ENCODE measurements around the gene MRPS6. TPM values are rescaled to one million over a fixed set of nuclear protein-coding genes. Genes with fewer than 3 reads are reported as not detected.
A peak's percentile ranks its signal among the peaks of the same experiment; 100 is the strongest.

Gene MRPS6
- 12.0 and 14.2 TPM in 2 replicates for total RNA-seq

- FAIRE-seq = no peak
- peak; percentile 51 for DNase-seq (ENCODE audit: low read depth)
- Histone ChIP-seq H3K36me3 (ENCODE audit: control insufficient read depth, insufficient read depth, low read length) (no peaks in the 10 kb centered on the region), H3K27me3 (ENCODE audit: control insufficient read depth, insufficient read depth, low read length) (no peaks in the 10 kb centered on the region), H3K4me3 (ENCODE audit: low read depth, low read length) (peak within 1 kb of the TSS; percentile 79)
- no peak for TF ChIP-seq CTCF (IDR thresholded peaks at IDR 0.05; ENCODE audit: insufficient read depth, low read length, severe bottlenecking)
These were observed at the start of gene MRPS6, which contains the start of gene SLC5A3 for GRCh38 chr21:34073032-34073748. TSS of gene MRPS6 (plus strand) at chr21:34073578. CDS start at chr21:34073701, 123 bp downstream. TSS of gene SLC5A3 (plus strand) at chr21:34073578. CDS start at chr21:34095199, 21,621 bp downstream.

DNA sequence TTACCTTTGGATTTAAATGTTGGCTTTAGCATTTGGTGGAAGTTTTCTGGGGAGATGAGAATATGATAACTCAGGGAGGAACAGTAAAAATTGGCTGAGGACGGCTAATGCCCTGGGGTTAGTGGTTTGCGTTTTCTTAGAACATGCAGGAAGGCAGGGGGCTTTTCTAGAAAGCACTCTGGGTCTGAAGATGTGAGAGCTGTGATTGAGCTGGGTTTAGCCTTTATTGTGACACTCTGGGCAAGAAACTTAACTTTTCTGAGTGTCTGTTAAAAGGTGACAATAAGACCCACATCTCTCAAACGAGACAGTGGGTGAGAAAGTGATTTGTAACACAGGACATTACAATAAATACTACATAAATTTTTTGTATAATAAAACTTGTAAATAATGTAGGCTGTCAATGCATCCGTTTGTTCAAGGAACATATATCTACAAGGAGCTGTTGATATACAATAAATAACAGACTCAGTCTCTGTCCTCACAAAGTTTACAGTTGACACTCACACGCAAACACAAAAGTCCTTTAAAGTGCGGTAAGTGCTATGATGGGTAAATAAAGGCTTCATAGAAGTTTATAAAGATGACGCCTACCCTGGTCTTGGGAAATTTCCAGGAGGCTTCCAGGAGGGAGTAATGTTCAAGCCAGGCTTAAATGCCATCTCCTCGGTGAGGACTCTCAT lies 49.5 kb upstream of the MRPS6 start:
- H3K36me3 ChIP-seq (ENCODE audit: control insufficient read depth, insufficient read depth, low read length) = no peaks in the 10 kb centered on the region
- DNase-seq (ENCODE audit: low read depth) = no peak
- no peak overlapping the region for H3K4me3 ChIP-seq (ENCODE audit: low read depth, low read length)
- FAIRE-seq = no peak
- TF ChIP-seq CTCF (IDR thresholded peaks at IDR 0.05; ENCODE audit: insufficient read depth, low read length, severe bottlenecking) = no peak
- H3K27me3 ChIP-seq (ENCODE audit: control insufficient read depth, insufficient read depth, low read length) = no peaks in the 10 kb centered on the region

DNA sequence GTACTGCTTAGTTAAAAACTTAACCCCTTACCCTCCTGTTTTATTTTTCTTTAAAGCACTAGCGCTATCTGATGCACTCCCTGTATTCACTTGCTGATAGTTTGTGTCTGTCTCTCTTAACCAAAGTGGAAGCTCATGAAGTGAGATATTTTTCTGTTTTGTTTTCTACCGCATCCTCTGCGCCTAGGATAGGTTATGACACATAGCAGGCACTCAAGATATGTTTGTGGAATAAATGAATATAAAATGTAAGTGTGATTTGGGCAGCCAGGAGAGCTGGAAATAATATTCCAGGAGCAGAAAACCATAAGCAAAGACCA lies 49.0 kb upstream of the MRPS6 start:
- no peak for TF ChIP-seq CTCF (IDR thresholded peaks at IDR 0.05; ENCODE audit: insufficient read depth, low read length, severe bottlenecking)
- Histone ChIP-seq H3K36me3 (ENCODE audit: control insufficient read depth, insufficient read depth, low read length) (no peaks in the 10 kb centered on the region), H3K4me3 (ENCODE audit: low read depth, low read length) (no peak overlapping the region), H3K27me3 (ENCODE audit: control insufficient read depth, insufficient read depth, low read length) (no peaks in the 10 kb centered on the region)
- FAIRE-seq = no peak
- DNase-seq (ENCODE audit: low read depth) = no peak

- H3K4me3 ChIP-seq (ENCODE audit: low read depth, low read length) = no peak overlapping the region
- DNase-seq (ENCODE audit: low read depth) (no peak), FAIRE-seq (no peak)
- no peaks in the 10 kb centered on the region for H3K36me3 ChIP-seq (ENCODE audit: control insufficient read depth, insufficient read depth, low read length)
- H3K27me3 ChIP-seq (ENCODE audit: control insufficient read depth, insufficient read depth, low read length) = no peaks in the 10 kb centered on the region
- TF ChIP-seq CTCF (IDR thresholded peaks at IDR 0.05; ENCODE audit: insufficient read depth, low read length, severe bottlenecking) = no peak
These were observed 45.5 kb upstream of the MRPS6 start for GRCh38 chr21:34027721-34028461.

DNA sequence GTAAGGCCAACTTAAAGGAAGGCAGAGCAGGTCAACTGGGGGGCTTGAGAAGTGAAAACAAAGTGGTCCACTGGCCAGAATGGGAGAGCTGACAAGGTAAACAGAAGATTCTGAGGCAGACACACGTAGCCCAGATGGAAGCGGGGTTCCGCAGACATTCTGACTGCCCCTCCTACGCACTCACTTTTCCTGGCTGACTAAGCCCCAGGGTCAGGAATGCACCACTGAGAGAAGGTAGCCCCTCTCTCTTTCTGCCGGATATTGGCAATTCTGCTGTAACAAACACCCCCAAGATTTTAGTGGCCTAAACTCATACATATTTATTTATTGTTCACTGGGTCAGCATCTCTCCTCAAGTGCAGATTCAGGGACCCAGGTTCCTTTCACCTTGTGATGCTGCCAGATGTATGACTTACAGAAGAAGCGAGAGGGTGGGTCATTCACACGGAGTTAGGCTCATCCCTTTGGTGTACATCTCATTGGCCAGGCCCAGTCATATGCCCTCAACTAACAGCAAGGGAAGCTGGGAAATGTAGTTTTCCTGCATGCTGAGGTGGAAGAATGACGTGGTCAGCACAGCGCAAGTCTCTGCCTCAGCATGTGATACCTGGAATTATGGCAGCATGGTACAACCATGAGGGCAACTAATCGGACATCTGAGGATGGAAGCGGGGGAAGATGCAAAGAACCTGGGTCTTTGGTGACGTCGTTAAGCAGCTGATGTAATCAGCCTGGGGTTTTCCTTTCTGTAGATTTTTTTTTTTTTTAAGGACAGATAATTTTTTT lies 43.4 kb upstream of the MRPS6 start:
- peak; percentile 50 for FAIRE-seq
- Histone ChIP-seq H3K36me3 (ENCODE audit: control insufficient read depth, insufficient read depth, low read length) (no peaks in the 10 kb centered on the region), H3K4me3 (ENCODE audit: low read depth, low read length) (no peak overlapping the region), H3K27me3 (ENCODE audit: control insufficient read depth, insufficient read depth, low read length) (no peaks in the 10 kb centered on the region)
- TF ChIP-seq CTCF (IDR thresholded peaks at IDR 0.05; ENCODE audit: insufficient read depth, low read length, severe bottlenecking) = no peak
- DNase-seq (ENCODE audit: low read depth) = peak; percentile 92
